ENCODE measurements around the gene SERTM1.

Gene SERTM1

GRCh38 chr13:36706755-36707154 lies 32.9 kb downstream of the SERTM1 start:
- peak; percentile 77 for ATAC-seq
- peak; percentile 26; the same call in 1 of the 2 replicates for TF ChIP-seq ISL1 (CRISPR knock-in tag; IDR thresholded peaks at IDR 0.05)
- TF ChIP-seq GLIS3 (CRISPR knock-in tag; IDR thresholded peaks at IDR 0.05) = no peak

GRCh38 chr13:36709136-36709890 lies 35.5 kb downstream of the SERTM1 start:
- TF ChIP-seq CSRNP3 (CRISPR knock-in tag; IDR thresholded peaks at IDR 0.05) = no peak
- TF ChIP-seq PATZ1 (CRISPR knock-in tag; IDR thresholded peaks at IDR 0.05; ENCODE audit: borderline replicate concordance) = no peak
- TF ChIP-seq ISL1 (CRISPR knock-in tag; IDR thresholded peaks at IDR 0.05) = no peak
- TF ChIP-seq TCF4 (CRISPR knock-in tag; IDR thresholded peaks at IDR 0.05; ENCODE audit: borderline replicate concordance) = no peak
- TF ChIP-seq ZNF565 (CRISPR knock-in tag; conservative IDR thresholded peaks at IDR 0.05; ENCODE audit: low read depth) = no peak
- no peak for TF ChIP-seq ZFP3 (CRISPR knock-in tag; IDR thresholded peaks at IDR 0.05)
- TF ChIP-seq ZNF8 (CRISPR knock-in tag; IDR thresholded peaks at IDR 0.05) = no peak
- no peak for TF ChIP-seq TOX (CRISPR knock-in tag; IDR thresholded peaks at IDR 0.05; ENCODE audit: borderline replicate concordance)
- no peak for TF ChIP-seq ZNF70 (CRISPR knock-in tag; IDR thresholded peaks at IDR 0.05)
- no peak for TF ChIP-seq ZC3H10 (CRISPR knock-in tag; IDR thresholded peaks at IDR 0.05)
- no peak for TF ChIP-seq SNAI2 (CRISPR knock-in tag; IDR thresholded peaks at IDR 0.05)
- TF ChIP-seq CREB5 (CRISPR knock-in tag; IDR thresholded peaks at IDR 0.05; ENCODE audit: low read depth) = no peak
- TF ChIP-seq OSR1 (CRISPR knock-in tag; IDR thresholded peaks at IDR 0.05) = no peak
- TF ChIP-seq ESRRG (CRISPR knock-in tag; IDR thresholded peaks at IDR 0.05) = no peak
- no peak for TF ChIP-seq TSHZ2 (CRISPR knock-in tag; IDR thresholded peaks at IDR 0.05)
- TF ChIP-seq POU6F1 (CRISPR knock-in tag; IDR thresholded peaks at IDR 0.05; ENCODE audit: borderline replicate concordance, low read depth) = no peak
- no peak for TF ChIP-seq ARNTL (CRISPR knock-in tag; IDR thresholded peaks at IDR 0.05; ENCODE audit: borderline replicate concordance, low read depth)
- ATAC-seq = no peak

GRCh38 chr13:36710396-36710795 lies 36.6 kb downstream of the SERTM1 start:
- ATAC-seq = no peak
- no peak for TF ChIP-seq ZC3H10 (CRISPR knock-in tag; IDR thresholded peaks at IDR 0.05)
- no peak for TF ChIP-seq ZNF70 (CRISPR knock-in tag; IDR thresholded peaks at IDR 0.05)
- TF ChIP-seq ZFP3 (CRISPR knock-in tag; IDR thresholded peaks at IDR 0.05) = no peak
- no peak for TF ChIP-seq OSR1 (CRISPR knock-in tag; IDR thresholded peaks at IDR 0.05)
- no peak for TF ChIP-seq ZNF565 (CRISPR knock-in tag; conservative IDR thresholded peaks at IDR 0.05; ENCODE audit: low read depth)
- no peak for TF ChIP-seq PATZ1 (CRISPR knock-in tag; IDR thresholded peaks at IDR 0.05; ENCODE audit: borderline replicate concordance)
- TF ChIP-seq GLIS3 (CRISPR knock-in tag; IDR thresholded peaks at IDR 0.05) = no peak
- no peak for TF ChIP-seq BACH2 (CRISPR knock-in tag; IDR thresholded peaks at IDR 0.05; ENCODE audit: borderline replicate concordance)
- no peak for TF ChIP-seq SNAI2 (CRISPR knock-in tag; IDR thresholded peaks at IDR 0.05)
- no peak for TF ChIP-seq ESRRG (CRISPR knock-in tag; IDR thresholded peaks at IDR 0.05)
- TF ChIP-seq TOX (CRISPR knock-in tag; IDR thresholded peaks at IDR 0.05; ENCODE audit: borderline replicate concordance) = no peak
- no peak for TF ChIP-seq CSRNP3 (CRISPR knock-in tag; IDR thresholded peaks at IDR 0.05)
- TF ChIP-seq ARNTL (CRISPR knock-in tag; IDR thresholded peaks at IDR 0.05; ENCODE audit: borderline replicate concordance, low read depth) = no peak
- TF ChIP-seq TCF4 (CRISPR knock-in tag; IDR thresholded peaks at IDR 0.05; ENCODE audit: borderline replicate concordance) = no peak
- TF ChIP-seq RARB (CRISPR knock-in tag; IDR thresholded peaks at IDR 0.05) = no peak
- TF ChIP-seq CSDC2 (CRISPR knock-in tag; IDR thresholded peaks at IDR 0.05) = no peak
- no peak for TF ChIP-seq POU6F1 (CRISPR knock-in tag; IDR thresholded peaks at IDR 0.05; ENCODE audit: borderline replicate concordance, low read depth)

Measured in SK-N-SH treated with all-trans-retinoic acid at 6 μM for 48 hours (cell line).